ENCODE measurements around the gene POR. TPM values are rescaled to one million over a fixed set of nuclear protein-coding genes. Genes with fewer than 3 reads are reported as not detected.

POR gene
- total and polyA plus RNA-seq, 2 donors (not counting 1 experiment from before 2014, with no cell fraction given): 68.4 to 78.4 TPM

- Histone ChIP-seq H3K27me3 (replicated peaks in 1 of 4; ENCODE audit: control extremely low read depth in 1 of 4, control insufficient read depth in 3 of 4, insufficient read depth in 4 of 4, low read length in 3 of 4) (no peaks in the 10 kb centered on the region), H2AFZ (ENCODE audit: insufficient read depth, low read depth, low read length, poor library complexity, severe bottlenecking) (no peak overlapping the region), H3K4me2 (replicated peaks; ENCODE audit: low read depth, low read length, poor library complexity, severe bottlenecking) (no peak overlapping the region), H3K79me2 (ENCODE audit: control insufficient read depth, insufficient read depth, low read length) (peaks cover 26% of the 10 kb centered on the region), H3K27ac (ENCODE audit: low read length in 2 of 2) (no peak overlapping the region), H3K4me3 (ENCODE audit: control extremely low read depth in 1 of 5, extremely low read depth in 1 of 5, insufficient read depth in 1 of 5, low read depth in 2 of 5, low read length in 4 of 5) (no peak overlapping the region), H3K36me3 (replicated peaks in 1 of 2; ENCODE audit: control extremely low read depth in 1 of 2, control insufficient read depth in 1 of 2, extremely low read depth in 1 of 2, insufficient read depth in 2 of 2, low read length in 1 of 2) (peaks cover 1 to 22% of the 10 kb centered on the region in 2 experiments), H3K9me3 (ENCODE audit: control extremely low read depth in 1 of 3, control insufficient read depth in 2 of 3, insufficient read depth in 1 of 3, low read length in 2 of 3) (no peaks in the 10 kb centered on the region), H3K9ac (ENCODE audit: low read length) (no peak overlapping the region), H3K4me1 (ENCODE audit: control insufficient read depth in 2 of 2, insufficient read depth in 2 of 2, low read length in 2 of 2) (no peaks in the 10 kb centered on the region), H4K20me1 (ENCODE audit: control insufficient read depth, insufficient read depth, low read length, poor library complexity, severe bottlenecking) (peaks cover 26% of the 10 kb centered on the region)
- Mint-ChIP-seq H3K27ac (no peak overlapping the region), H3K4me1 (peaks cover 3% of the 10 kb centered on the region), H3K9me3 (ENCODE audit: insufficient read depth) (no peaks in the 10 kb centered on the region), H3K4me3 (no peak overlapping the region), H3K27me3 (no peaks in the 10 kb centered on the region)
- TF ChIP-seq CTCF (IDR thresholded peaks at IDR 0.05) (no peak), EZH2 (IDR thresholded peaks at IDR 0.05; ENCODE audit: borderline replicate concordance, insufficient read depth, low read depth, low read length, poor library complexity, severe bottlenecking) (no peak)
- intact Hi-C loops (cut with micrococcal nuclease): no loop called here
- 85% methylated on average over 5 of the region's 5 CpGs for WGBS (ENCODE audit: insufficient coverage)
- DNase-seq (no peak), ATAC-seq (ENCODE audit: low read depth) (no peak)
- ChIA-PET POLR2A (no interaction called here), CTCF (no interaction called here)
Measured at GRCh38 chr7:75951506-75951905, 36.6 kb downstream of the POR start.

- H3K9ac ChIP-seq (ENCODE audit: low read length): no peak overlapping the region
- 100% methylated on average over 7 of the region's 7 CpGs for WGBS (ENCODE audit: insufficient coverage)
- no peak overlapping the region for H3K27ac Mint-ChIP-seq
Measured at GRCh38 chr7:75953431-75953830, 38.5 kb downstream of the POR start.

More at GRCh38 chr7:75953431-75953830, 38.5 kb downstream of the POR start:
- Histone ChIP-seq H3K36me3 (replicated peaks in 1 of 2; ENCODE audit: control extremely low read depth in 1 of 2, control insufficient read depth in 1 of 2, extremely low read depth in 1 of 2, insufficient read depth in 2 of 2, low read length in 1 of 2) (peaks cover 4 to 27% of the 10 kb centered on the region in 2 experiments), H3K4me3 (ENCODE audit: control extremely low read depth in 1 of 5, extremely low read depth in 1 of 5, insufficient read depth in 1 of 5, low read depth in 2 of 5, low read length in 4 of 5) (no peak overlapping the region), H3K9me3 (ENCODE audit: control extremely low read depth in 1 of 3, control insufficient read depth in 2 of 3, insufficient read depth in 1 of 3, low read length in 2 of 3) (no peaks in the 10 kb centered on the region), H3K27me3 (replicated peaks in 1 of 4; ENCODE audit: control extremely low read depth in 1 of 4, control insufficient read depth in 3 of 4, insufficient read depth in 4 of 4, low read length in 3 of 4) (no peaks in the 10 kb centered on the region), H3K27ac (ENCODE audit: low read length in 2 of 2) (no peak overlapping the region), H3K79me2 (ENCODE audit: control insufficient read depth, insufficient read depth, low read length) (peaks cover 14% of the 10 kb centered on the region), H3K4me2 (replicated peaks; ENCODE audit: low read depth, low read length, poor library complexity, severe bottlenecking) (no peak overlapping the region), H2AFZ (ENCODE audit: insufficient read depth, low read depth, low read length, poor library complexity, severe bottlenecking) (no peak overlapping the region), H3K4me1 (ENCODE audit: control insufficient read depth in 2 of 2, insufficient read depth in 2 of 2, low read length in 2 of 2) (no peaks in the 10 kb centered on the region), H4K20me1 (ENCODE audit: control insufficient read depth, insufficient read depth, low read length, poor library complexity, severe bottlenecking) (peaks cover 18% of the 10 kb centered on the region)
- DNase-seq (no peak), ATAC-seq (ENCODE audit: low read depth) (no peak)
- Mint-ChIP-seq H3K9me3 (ENCODE audit: insufficient read depth) (no peaks in the 10 kb centered on the region), H3K4me3 (no peak overlapping the region), H3K27me3 (no peaks in the 10 kb centered on the region), H3K4me1 (peaks cover 3% of the 10 kb centered on the region)
- POLR2A ChIA-PET: no interaction called here
- no peak for TF ChIP-seq EZH2 (IDR thresholded peaks at IDR 0.05; ENCODE audit: borderline replicate concordance, insufficient read depth, low read depth, low read length, poor library complexity, severe bottlenecking)
- no peak for TF ChIP-seq CTCF (IDR thresholded peaks at IDR 0.05)
- CTCF ChIA-PET: interaction anchor here (0.7 kb wide), 1 partner anchor 223 kb away, joined by 3 read pairs; no protein-coding TSS in a partner anchor
- intact Hi-C loops (cut with micrococcal nuclease): no loop called here
